C4-2B (cell line): ENCODE results near the gene REL.

Source experiments
- ZFX ChIP-seq: fragments of 450-650 bp; IDR thresholded peaks from 2 replicates; pipeline ENCODE4 v1.6.1; 2017
- TF ChIP-seq, protein P1 (sequence below): fragments of 450-650 bp; conservative IDR thresholded peaks from 2 replicates; pipeline ENCODE4 v1.5.1; 2017; ENCODE audit warnings: mild to moderate bottlenecking

- TF ChIP-seq, protein P1, sequence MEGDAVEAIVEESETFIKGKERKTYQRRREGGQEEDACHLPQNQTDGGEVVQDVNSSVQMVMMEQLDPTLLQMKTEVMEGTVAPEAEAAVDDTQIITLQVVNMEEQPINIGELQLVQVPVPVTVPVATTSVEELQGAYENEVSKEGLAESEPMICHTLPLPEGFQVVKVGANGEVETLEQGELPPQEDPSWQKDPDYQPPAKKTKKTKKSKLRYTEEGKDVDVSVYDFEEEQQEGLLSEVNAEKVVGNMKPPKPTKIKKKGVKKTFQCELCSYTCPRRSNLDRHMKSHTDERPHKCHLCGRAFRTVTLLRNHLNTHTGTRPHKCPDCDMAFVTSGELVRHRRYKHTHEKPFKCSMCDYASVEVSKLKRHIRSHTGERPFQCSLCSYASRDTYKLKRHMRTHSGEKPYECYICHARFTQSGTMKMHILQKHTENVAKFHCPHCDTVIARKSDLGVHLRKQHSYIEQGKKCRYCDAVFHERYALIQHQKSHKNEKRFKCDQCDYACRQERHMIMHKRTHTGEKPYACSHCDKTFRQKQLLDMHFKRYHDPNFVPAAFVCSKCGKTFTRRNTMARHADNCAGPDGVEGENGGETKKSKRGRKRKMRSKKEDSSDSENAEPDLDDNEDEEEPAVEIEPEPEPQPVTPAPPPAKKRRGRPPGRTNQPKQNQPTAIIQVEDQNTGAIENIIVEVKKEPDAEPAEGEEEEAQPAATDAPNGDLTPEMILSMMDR: no peak
- TF ChIP-seq ZFX: no peak
These were observed 64.0 kb downstream of the REL start for GRCh38 chr2:60945341-60945740.
